HG03045 (cell line): Measurements from ENCODE around the gene NDUFA7.
"Not testable (repeated sequence)": the region's sequence is repeated elsewhere in the genome, so short reads cannot be mapped to it uniquely, and the experiment has no call there.

Source experiments
- ATAC-seq: cut with Tn5 transposase; IDR thresholded peaks from one replicate; pipeline ENCODE4 v1.9.1; 2021; ENCODE audit warnings: mild to moderate bottlenecking, moderate library complexity; ENCODE audit not compliant: unreplicated experiment

The NDUFA7 gene

GRCh38 chr19:8320564-8321066 lies 560 bp downstream of the NDUFA7 start:
- ATAC-seq, result no peak

GRCh38 chr19:8319807-8320520 lies 1.2 kb downstream of the NDUFA7 start:
- no peak for ATAC-seq

GRCh38 chr19:8318835-8319234 lies 2.3 kb downstream of the NDUFA7 start:
- ATAC-seq, result not testable (repeated sequence)

GRCh38 chr19:8316351-8317125 lies 4.6 kb downstream of the NDUFA7 start:
- ATAC-seq, result no peak

GRCh38 chr19:8314981-8315640 lies 6.1 kb downstream of the NDUFA7 start:
- not testable (repeated sequence) for ATAC-seq

- ATAC-seq, result no peak
Measured at GRCh38 chr19:8311461-8312260, 9.5 kb downstream of the NDUFA7 start.

- no peak for ATAC-seq
Measured at GRCh38 chr19:8310342-8311055, 10.7 kb downstream of the NDUFA7 start.

GRCh38 chr19:8308891-8309291 lies 12.3 kb downstream of the NDUFA7 start:
- no peak for ATAC-seq

GRCh38 chr19:8307965-8308866 lies 13.0 kb downstream of the NDUFA7 start, which contains the start of gene CD320:
CD320 (minus strand) TSS chr19:8308358; CDS start chr19:8308290, 68 bp downstream.
- peak; percentile 76 for ATAC-seq

- no peak for ATAC-seq
Measured at GRCh38 chr19:8307400-8307964, 13.7 kb downstream of the NDUFA7 start.

- ATAC-seq, result no peak
Measured at GRCh38 chr19:8306235-8307054, 14.7 kb downstream of the NDUFA7 start.

- no peak for ATAC-seq
Measured at GRCh38 chr19:8305798-8306197, 15.4 kb downstream of the NDUFA7 start.

- no peak for ATAC-seq
Measured at GRCh38 chr19:8304841-8305621, 16.1 kb downstream of the NDUFA7 start.

- ATAC-seq, result no peak
Measured at GRCh38 chr19:8302734-8303133, 18.4 kb downstream of the NDUFA7 start.

- ATAC-seq, result no peak
Measured at GRCh38 chr19:8302357-8302691, 18.9 kb downstream of the NDUFA7 start.

- not testable (repeated sequence) for ATAC-seq
Measured at GRCh38 chr19:8291337-8291736, 29.8 kb downstream of the NDUFA7 start.

GRCh38 chr19:8276508-8276907 lies 44.7 kb downstream of the NDUFA7 start:
- not testable (repeated sequence) for ATAC-seq
